ENCODE results near the gene PSAT1.

DNA sequence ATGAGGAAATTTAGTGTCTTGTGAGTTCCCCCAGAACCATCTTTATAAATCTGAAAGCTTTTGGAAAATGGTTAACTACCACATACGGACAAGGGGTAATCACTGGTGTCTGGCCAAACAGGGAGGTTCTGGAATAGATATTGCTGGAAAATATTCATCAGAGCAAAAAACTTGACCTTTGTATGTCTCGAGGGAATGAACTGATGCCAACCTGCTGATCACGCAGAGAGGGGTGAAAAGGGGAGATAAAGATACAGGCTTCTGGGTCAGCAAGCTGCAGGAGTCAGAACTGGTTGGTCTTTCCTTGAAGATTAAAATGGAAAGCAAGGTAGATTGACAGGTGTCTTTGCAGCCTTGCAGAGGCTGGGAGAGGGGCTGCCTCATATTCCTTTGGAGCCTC lies 35.5 kb downstream of the PSAT1 start:
- TF ChIP-seq, protein P1, sequence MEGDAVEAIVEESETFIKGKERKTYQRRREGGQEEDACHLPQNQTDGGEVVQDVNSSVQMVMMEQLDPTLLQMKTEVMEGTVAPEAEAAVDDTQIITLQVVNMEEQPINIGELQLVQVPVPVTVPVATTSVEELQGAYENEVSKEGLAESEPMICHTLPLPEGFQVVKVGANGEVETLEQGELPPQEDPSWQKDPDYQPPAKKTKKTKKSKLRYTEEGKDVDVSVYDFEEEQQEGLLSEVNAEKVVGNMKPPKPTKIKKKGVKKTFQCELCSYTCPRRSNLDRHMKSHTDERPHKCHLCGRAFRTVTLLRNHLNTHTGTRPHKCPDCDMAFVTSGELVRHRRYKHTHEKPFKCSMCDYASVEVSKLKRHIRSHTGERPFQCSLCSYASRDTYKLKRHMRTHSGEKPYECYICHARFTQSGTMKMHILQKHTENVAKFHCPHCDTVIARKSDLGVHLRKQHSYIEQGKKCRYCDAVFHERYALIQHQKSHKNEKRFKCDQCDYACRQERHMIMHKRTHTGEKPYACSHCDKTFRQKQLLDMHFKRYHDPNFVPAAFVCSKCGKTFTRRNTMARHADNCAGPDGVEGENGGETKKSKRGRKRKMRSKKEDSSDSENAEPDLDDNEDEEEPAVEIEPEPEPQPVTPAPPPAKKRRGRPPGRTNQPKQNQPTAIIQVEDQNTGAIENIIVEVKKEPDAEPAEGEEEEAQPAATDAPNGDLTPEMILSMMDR (IDR thresholded peaks at IDR 0.05) = no peak
- no peak for TF ChIP-seq POLR2A (IDR thresholded peaks at IDR 0.05)

All from thyroid gland (tissue), 4 donors.